Measurements from ENCODE around the gene FGFRL1.
"Not testable (repeated sequence)": the region's sequence is repeated elsewhere in the genome, so short reads cannot be mapped to it uniquely, and the experiment has no call there.

GRCh38 chr4:1055243-1055701 is 43.8 kb downstream of the FGFRL1 start:
- not testable (repeated sequence) for TF ChIP-seq CTCF, POLR2A (IDR thresholded peaks at IDR 0.05)
